Vagina (tissue), 2 donors: Measurements from ENCODE around the gene DBX1.

Source experiments
- POLR2A ChIP-seq, 2 donors: fragments of 450-650 bp; IDR thresholded peaks; one replicate each; pipeline ENCODE4 v1.6.1; 2017; ENCODE audit warnings: antibody characterized with exemption in 2 of 2, mild to moderate bottlenecking in 2 of 2, moderate library complexity in 2 of 2
- TF ChIP-seq, protein P1 (sequence below), 3 experiments: fragments of 450-650 bp in 2 of 3; fragments of 200-600 bp in 1 of 3; sonication (generic) in 1 of 3; IDR thresholded peaks; one replicate each; pipeline ENCODE4 v1.5.1; 2017 to 2019; ENCODE audit warnings: antibody characterized with exemption in 3 of 3, mild to moderate bottlenecking in 2 of 3, moderate library complexity in 2 of 3

DNA sequence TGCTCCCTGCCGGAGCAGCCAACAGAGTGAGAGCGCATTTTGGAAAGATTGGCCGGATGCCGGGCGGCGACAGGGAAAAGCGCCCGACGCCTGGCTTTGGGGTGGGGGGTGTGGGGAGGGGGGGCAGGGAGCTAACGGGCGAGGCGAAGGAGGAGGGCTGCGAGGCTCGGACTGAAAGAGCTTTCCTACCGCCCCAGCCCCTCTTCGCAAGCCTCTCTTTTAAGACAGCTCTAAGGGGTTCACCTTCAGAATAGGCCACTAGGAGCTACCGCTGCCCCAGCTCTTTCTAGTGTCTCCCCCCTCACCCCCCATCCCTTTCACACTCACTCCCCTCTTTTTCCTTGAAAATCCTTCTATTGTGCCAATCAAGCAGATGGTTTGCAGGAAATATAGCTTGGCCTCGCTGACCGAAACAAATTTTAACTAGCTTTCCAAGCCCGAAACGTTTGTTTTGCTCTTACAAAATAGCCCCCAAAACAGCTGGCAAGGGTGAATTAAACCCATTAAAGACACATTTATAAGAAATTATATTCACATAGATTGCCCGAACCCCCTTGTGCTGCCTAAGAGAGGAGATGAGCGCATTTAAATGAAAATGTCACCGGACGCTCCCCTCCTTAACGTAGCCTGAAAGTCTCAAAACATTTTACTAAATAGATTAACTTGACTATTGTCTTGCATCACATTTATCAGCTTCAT lies 3.7 kb upstream of the DBX1 start:
- TF ChIP-seq, protein P1, sequence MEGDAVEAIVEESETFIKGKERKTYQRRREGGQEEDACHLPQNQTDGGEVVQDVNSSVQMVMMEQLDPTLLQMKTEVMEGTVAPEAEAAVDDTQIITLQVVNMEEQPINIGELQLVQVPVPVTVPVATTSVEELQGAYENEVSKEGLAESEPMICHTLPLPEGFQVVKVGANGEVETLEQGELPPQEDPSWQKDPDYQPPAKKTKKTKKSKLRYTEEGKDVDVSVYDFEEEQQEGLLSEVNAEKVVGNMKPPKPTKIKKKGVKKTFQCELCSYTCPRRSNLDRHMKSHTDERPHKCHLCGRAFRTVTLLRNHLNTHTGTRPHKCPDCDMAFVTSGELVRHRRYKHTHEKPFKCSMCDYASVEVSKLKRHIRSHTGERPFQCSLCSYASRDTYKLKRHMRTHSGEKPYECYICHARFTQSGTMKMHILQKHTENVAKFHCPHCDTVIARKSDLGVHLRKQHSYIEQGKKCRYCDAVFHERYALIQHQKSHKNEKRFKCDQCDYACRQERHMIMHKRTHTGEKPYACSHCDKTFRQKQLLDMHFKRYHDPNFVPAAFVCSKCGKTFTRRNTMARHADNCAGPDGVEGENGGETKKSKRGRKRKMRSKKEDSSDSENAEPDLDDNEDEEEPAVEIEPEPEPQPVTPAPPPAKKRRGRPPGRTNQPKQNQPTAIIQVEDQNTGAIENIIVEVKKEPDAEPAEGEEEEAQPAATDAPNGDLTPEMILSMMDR (IDR thresholded peaks at IDR 0.05): no peak
- TF ChIP-seq POLR2A (IDR thresholded peaks at IDR 0.05): no peak
